Spleen (tissue), 11 donors: Measurements from ENCODE around the gene ADARB1. TPM values are rescaled to one million over a fixed set of nuclear protein-coding genes. Genes with fewer than 3 reads are reported as not detected.
"Not testable (repeated sequence)": the region's sequence is repeated elsewhere in the genome, so short reads cannot be mapped to it uniquely, and the experiment has no call there.

Experiments
- DNase-seq: peaks from one replicate; pipeline ENCODE4 v3.0.0-alpha.2; 2020
- H3K27ac ChIP-seq, 8 donors: fragments of 200-600 bp; sonication (generic) in 7 of 8; 1 replicate in 4 of 8; 2 replicates in 4 of 8; pipeline versions ENCODE4 v1.5.0 to v1.8.0; 2016 to 2021; ENCODE audit warnings: inconsistent platforms in 4 of 8, mild to moderate bottlenecking in 4 of 8, moderate library complexity in 1 of 8
- H3K27me3 ChIP-seq, 7 donors: fragments of 200-600 bp; sonication (generic) in 6 of 7; replicated peaks in 1 of 7; 1 replicate in 4 of 7; 2 replicates in 3 of 7; pipeline versions ENCODE4 v1.5.0 to v1.8.0; 2016 to 2021; ENCODE audit warnings: inconsistent platforms in 3 of 7, mild to moderate bottlenecking in 1 of 7
- H3K36me3 ChIP-seq, 6 donors: fragments of 200-600 bp; sonication (generic) in 5 of 6; 1 replicate in 4 of 6; 2 replicates in 2 of 6; pipeline versions ENCODE4 v1.5.0 to v1.8.0; 2016 to 2021; ENCODE audit warnings: inconsistent platforms in 2 of 6
- H3K4me1 ChIP-seq, 6 donors: fragments of 200-600 bp; sonication (generic) in 5 of 6; 1 replicate in 3 of 6; 2 replicates in 3 of 6; pipeline versions ENCODE4 v1.5.0 to v1.8.0; 2016 to 2021; ENCODE audit warnings: inconsistent platforms in 3 of 6
- H3K4me3 ChIP-seq, 8 donors: fragments of 200-600 bp; sonication (generic) in 7 of 8; 1 replicate in 4 of 8; 2 replicates in 4 of 8; pipeline versions ENCODE4 v1.5.0 to v1.8.0; 2016 to 2021; ENCODE audit warnings: inconsistent platforms in 4 of 8, mild to moderate bottlenecking in 4 of 8, moderate library complexity in 2 of 8
- H3K9me3 ChIP-seq, 8 donors: fragments of 200-600 bp; sonication (generic) in 7 of 8; 1 replicate in 4 of 8; 2 replicates in 4 of 8; pipeline versions ENCODE4 v1.5.0 to v1.8.0; 2016 to 2021; ENCODE audit warnings: inconsistent platforms in 4 of 8
- CTCF ChIP-seq, 11 experiments: fragments of 200-600 bp in 7 of 11; fragments of 450-650 bp in 4 of 11; sonication (generic) in 4 of 11; IDR thresholded peaks in 8 of 11; conservative IDR thresholded peaks in 3 of 11; 1 replicate in 7 of 11; 2 replicates in 4 of 11; pipeline versions ENCODE4 v1.4.0 to v1.8.0; 2016 to 2021; ENCODE audit warnings: antibody characterized with exemption in 11 of 11, inconsistent platforms in 4 of 11, mild to moderate bottlenecking in 1 of 11
- POLR2A ChIP-seq, 3 donors: fragments of 450-650 bp; IDR thresholded peaks; one replicate each; pipeline ENCODE4 v1.5.1; 2017; ENCODE audit warnings: antibody characterized with exemption in 3 of 3, mild to moderate bottlenecking in 1 of 3
- POLR2AphosphoS5 ChIP-seq, 3 donors: sonication (generic); formaldehyde crosslinking; IDR thresholded peaks; one replicate each; pipeline ENCODE4 v1.5.1; 2017; ENCODE audit warnings: antibody characterized with exemption in 3 of 3
- WGBS, 5 donors: extraction: QIAGEN DNeasy Blood & Tissue Kit in 3 of 5; methylation state at CpG; one replicate each; pipeline versions ENCODE4 v1.1.5 to v1.1.7; 2013 to 2018; 5-methylcytosine and 5-hydroxymethylcytosine counted together
- intact Hi-C: fragments of 100-400 bp; cut with DNase I; formaldehyde crosslinking; loops from one replicate; pipeline ENCODE4 v1.15.0; 2023; ENCODE audit warnings: low total_unique reads
- polyA plus RNA-seq, 3 donors: library from polyadenylated mRNA; stranded (reverse); fragments of 200-250 nt; gene quantifications; one replicate each; pipeline ENCODE4 v1.2.1, GENCODE V29; 2013
- total RNA-seq, 7 donors: library from RNA; depleted of rRNA in 3 of 7; stranded (reverse); fragments of >200 nt in 3 of 7; fragmentation: NEBNext Ultra II Directional in 4 of 7; extraction: Animal tissue kit (Norgen Biotek cat#: 25700) in 4 of 7; gene quantifications; one replicate each; pipeline versions ENCODE4 v1.1.0 to v1.2.1, GENCODE V29; 2016 to 2021
- donor health status: healthy with polysubstance abuse.
- donor health status: DM: no; HTN: no; CAD: no; lungs with moderate emphysema.
- donor health status: DM: no; HTN: no; CAD: no.
- donor health status: Bipolar disorder and iron deficiency.
- donor health status: healthy.
- donor health status: DM: no; HTN: no; CAD: no.
- donor health status: DM: yes; HTN: yes; CAD: no.

Gene ADARB1
- total and polyA plus RNA-seq, 10 donors = 9.1 to 50.8 (median 29.0) TPM

- no peaks in the 10 kb centered on the region for H3K36me3 ChIP-seq
- no peak overlapping the region for H3K4me3 ChIP-seq
- H3K9me3 ChIP-seq = peaks cover 0 to 21% (median 8%) of the 10 kb centered on the region in 8 donors
- no peak overlapping the region for H3K27ac ChIP-seq
- intact Hi-C loops = no loop called here
- WGBS, 5 donors = 71 to 89% (median 87%) methylated on average over 11 to 21 of the region's 21 CpGs
- H3K27me3 ChIP-seq = peaks cover 0 to 16% (median 0%) of the 10 kb centered on the region in 7 donors
- peaks cover 0 to 28% (median 12%) of the 10 kb centered on the region in 6 donors for H3K4me1 ChIP-seq
- TF ChIP-seq POLR2A (IDR thresholded peaks at IDR 0.05) = no peak
- no peak for TF ChIP-seq POLR2AphosphoS5 (IDR thresholded peaks at IDR 0.05)
- no peak for TF ChIP-seq CTCF (IDR thresholded peaks at IDR 0.05 in 8 of 11, conservative IDR thresholded peaks at IDR 0.05 in 3 of 11)
- peak; percentile 46 for DNase-seq
These were observed 46.9 kb upstream of the ADARB1 start for GRCh38 chr21:45027241-45028196.

- H3K4me3 ChIP-seq, H3K36me3 ChIP-seq, intact Hi-C loops, DNase-seq, H3K27ac ChIP-seq: not testable (repeated sequence)
- 89 to 96% (median 94%) methylated on average over 12 of the region's 12 CpGs for WGBS, 5 donors
- Histone ChIP-seq H3K27me3 (peaks cover 0 to 23% (median 0%) of the 10 kb centered on the region in 7 donors), H3K9me3 (peaks cover 0 to 11% (median 5%) of the 10 kb centered on the region in 8 donors), H3K4me1 (peaks cover 0 to 39% (median 15%) of the 10 kb centered on the region in 6 donors)
These were observed 45.7 kb upstream of the ADARB1 start for GRCh38 chr21:45028645-45029044.

DNA sequence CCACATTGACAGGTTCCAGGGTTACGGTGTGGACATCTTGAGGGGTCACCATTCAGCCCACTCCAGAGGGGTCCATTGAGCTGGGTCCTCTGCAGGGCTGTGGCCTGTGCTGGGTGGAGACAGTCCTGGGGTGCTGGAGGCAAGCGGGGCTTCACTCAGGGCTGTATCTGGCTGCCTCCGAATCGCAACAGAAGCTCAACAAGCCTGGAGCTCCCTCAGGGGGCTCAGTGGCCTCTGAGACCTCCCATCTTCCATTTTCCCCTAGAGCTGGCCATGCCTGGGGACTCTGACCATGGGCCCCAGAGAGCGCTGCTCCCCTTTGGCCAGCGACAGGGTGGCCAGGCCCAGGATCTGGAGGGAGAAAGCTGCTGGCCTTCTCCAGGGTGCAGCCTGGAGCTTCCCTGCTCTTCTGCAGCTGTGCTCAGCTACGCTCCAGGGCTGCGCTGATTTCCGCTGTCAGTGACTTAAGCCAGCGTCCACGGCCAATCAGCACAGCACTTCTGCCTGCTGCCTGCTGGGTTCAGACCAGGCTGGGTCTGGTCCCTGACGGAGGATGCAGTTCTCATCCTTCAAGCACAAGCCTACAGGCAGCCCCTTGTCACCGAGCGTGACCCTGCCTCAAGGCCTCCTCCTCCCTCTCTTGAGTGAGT lies 45.0 kb upstream of the ADARB1 start:
- H3K4me1 ChIP-seq = peaks cover 0 to 43% (median 16%) of the 10 kb centered on the region in 6 donors
- intact Hi-C loops = no loop called here
- H3K27me3 ChIP-seq = peaks cover 0 to 23% (median 0%) of the 10 kb centered on the region in 7 donors
- H3K27ac ChIP-seq = no peak overlapping the region
- H3K36me3 ChIP-seq = no peaks in the 10 kb centered on the region
- DNase-seq = peak; percentile 72
- WGBS, 5 donors = 83 to 92% (median 89%) methylated on average over 7 to 14 of the region's 14 CpGs
- TF ChIP-seq POLR2A (IDR thresholded peaks at IDR 0.05) = no peak
- peak in 1 of 3 donors; percentile 52 for TF ChIP-seq POLR2AphosphoS5 (IDR thresholded peaks at IDR 0.05)
- TF ChIP-seq CTCF (IDR thresholded peaks at IDR 0.05 in 8 of 11, conservative IDR thresholded peaks at IDR 0.05 in 3 of 11) = no peak
- no peak overlapping the region for H3K4me3 ChIP-seq
- H3K9me3 ChIP-seq = peaks cover 0 to 3% (median 0%) of the 10 kb centered on the region in 8 donors

DNA sequence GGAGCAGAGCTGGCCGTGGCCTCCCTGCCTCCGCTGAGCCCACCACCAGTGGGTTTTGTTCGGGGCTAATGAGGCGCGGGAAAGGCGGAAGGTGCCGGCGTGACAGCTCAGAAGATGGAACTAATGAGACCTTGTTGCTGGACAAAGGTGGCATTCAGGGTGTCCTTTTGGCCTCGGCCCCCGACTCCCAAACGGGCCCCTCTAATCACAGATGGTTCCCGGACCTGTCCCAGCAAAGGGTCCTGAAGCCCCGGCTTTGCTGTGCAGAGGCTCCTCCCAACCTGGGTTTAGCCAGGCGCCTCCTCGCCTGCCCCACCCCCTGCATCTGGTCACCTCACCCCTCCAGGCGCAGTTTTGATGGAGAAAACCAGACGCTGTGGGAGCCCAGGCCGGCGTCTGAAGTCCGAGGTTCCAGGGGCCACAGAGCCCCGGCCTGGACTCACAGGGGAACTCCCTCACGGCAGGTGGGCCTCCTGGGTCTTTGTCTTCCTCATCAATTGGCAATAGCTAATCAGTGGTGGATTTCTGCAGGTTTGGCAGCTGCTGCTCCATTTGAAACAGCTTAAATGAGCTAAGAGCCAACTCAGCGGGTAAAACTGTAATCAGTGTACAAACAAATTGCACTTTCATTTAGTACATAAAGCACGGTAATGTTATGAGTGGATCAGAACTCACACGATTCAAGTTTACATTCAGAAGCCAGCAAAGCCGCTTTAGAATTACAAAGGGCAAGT lies 44.3 kb upstream of the ADARB1 start:
- WGBS, 5 donors = 82 to 91% (median 89%) methylated on average over 23 to 26 of the region's 26 CpGs
- H3K27me3 ChIP-seq = peaks cover 0 to 23% (median 0%) of the 10 kb centered on the region in 7 donors
- no peaks in the 10 kb centered on the region for H3K9me3 ChIP-seq
- TF ChIP-seq POLR2AphosphoS5 (IDR thresholded peaks at IDR 0.05) = no peak
- no peak for TF ChIP-seq POLR2A (IDR thresholded peaks at IDR 0.05)
- TF ChIP-seq CTCF (IDR thresholded peaks at IDR 0.05 in 8 of 11, conservative IDR thresholded peaks at IDR 0.05 in 3 of 11) = no peak
- intact Hi-C loops = no loop called here
- DNase-seq = no peak
- H3K4me3 ChIP-seq = no peak overlapping the region
- no peak overlapping the region for H3K27ac ChIP-seq
- H3K4me1 ChIP-seq = peaks cover 0 to 43% (median 16%) of the 10 kb centered on the region in 6 donors
- H3K36me3 ChIP-seq = no peaks in the 10 kb centered on the region
